GM23338 (cell line): Measurements from ENCODE around the gene RNF166. TPM values are rescaled to one million over a fixed set of nuclear protein-coding genes. Genes with fewer than 3 reads are reported as not detected.

Experiments used
- ATAC-seq: fragments of 200-7000 bp; cut with Tn5 transposase; 3 replicates; pipeline ENCODE4 v1.9.1; 2020
- DNase-seq: peaks from one replicate; pipeline ENCODE4 v3.0.0-alpha.2; 2015; ENCODE audit warnings: low spot score
- H2AFZ ChIP-seq: fragments of 200-600 bp; sonication (generic); 2 replicates; pipeline ENCODE4 v1.8.0; 2016; ENCODE audit warnings: antibody characterized with exemption, mild to moderate bottlenecking, moderate library complexity
- H3F3A ChIP-seq: fragments of 200-600 bp; sonication (generic); replicated peaks from 2 replicates; pipeline ENCODE4 v1.8.0; 2017; ENCODE audit warnings: antibody characterized with exemption, mixed run types, low read depth
- H3K27ac ChIP-seq: fragments of 200-600 bp; sonication (generic); 2 replicates; pipeline ENCODE4 v1.6.1; 2016; ENCODE audit warnings: low read depth
- H3K27me3 ChIP-seq: fragments of 200-600 bp; sonication (generic); 2 replicates; pipeline ENCODE4 v1.8.0; 2016; ENCODE audit warnings: mild to moderate bottlenecking, mixed run types, moderate library complexity; ENCODE audit not compliant: insufficient read depth
- H3K36me3 ChIP-seq: fragments of 200-600 bp; sonication (generic); 2 replicates; pipeline ENCODE4 v1.8.0; 2016; ENCODE audit warnings: mild to moderate bottlenecking; ENCODE audit not compliant: insufficient read depth
- H3K4me1 ChIP-seq: fragments of 200-600 bp; sonication (generic); 2 replicates; pipeline ENCODE4 v1.8.0; 2016; ENCODE audit warnings: mild to moderate bottlenecking, moderate library complexity; ENCODE audit not compliant: insufficient read depth
- H3K4me2 ChIP-seq: fragments of 200-600 bp; sonication (generic); 2 replicates; pipeline ENCODE4 v1.7.1; 2017; ENCODE audit warnings: mixed run types
- H3K4me3 ChIP-seq: fragments of 200-600 bp; sonication (generic); 2 replicates; pipeline ENCODE4 v1.6.1; 2016; ENCODE audit warnings: mixed run types
- H3K79me2 ChIP-seq: fragments of 200-600 bp; sonication (generic); replicated peaks from 2 replicates; pipeline ENCODE4 v1.8.0; 2017; ENCODE audit warnings: mild to moderate bottlenecking; ENCODE audit not compliant: insufficient read depth
- H3K9me2 ChIP-seq: fragments of 200-600 bp; sonication (generic); 2 replicates; pipeline ENCODE4 v1.8.0; 2017; ENCODE audit not compliant: insufficient read depth
- H4K20me1 ChIP-seq: fragments of 200-600 bp; sonication (generic); replicated peaks from 2 replicates; pipeline ENCODE4 v1.8.0; 2017; ENCODE audit warnings: mild to moderate bottlenecking; ENCODE audit not compliant: insufficient read depth
- H3K27ac Mint-ChIP-seq: 2 replicates; pipeline ENCODE4 v1.8.0; 2020; ENCODE audit warnings: inconsistent platforms, mild to moderate bottlenecking, moderate library complexity, mixed read lengths
- H3K27me3 Mint-ChIP-seq: 3 replicates; pipeline ENCODE4 v1.8.0; 2022; ENCODE audit warnings: low read depth, mild to moderate bottlenecking, moderate library complexity, mixed read lengths, inconsistent platforms; ENCODE audit not compliant: insufficient read depth, poor library complexity
- H3K36me3 Mint-ChIP-seq: 3 replicates; pipeline ENCODE4 v1.8.0; 2021; ENCODE audit warnings: low read depth, mild to moderate bottlenecking, inconsistent platforms, moderate library complexity, mixed read lengths
- H3K4me1 Mint-ChIP-seq: 3 replicates; pipeline ENCODE4 v1.8.0; 2020; ENCODE audit warnings: mild to moderate bottlenecking, inconsistent platforms, mixed read lengths
- H3K4me3 Mint-ChIP-seq: 3 replicates; pipeline ENCODE4 v1.8.0; 2021; ENCODE audit warnings: moderate library complexity, mild to moderate bottlenecking, inconsistent platforms, mixed read lengths
- H3K9me3 Mint-ChIP-seq: 3 replicates; pipeline ENCODE4 v1.8.0; 2020; ENCODE audit warnings: moderate library complexity, mild to moderate bottlenecking, inconsistent platforms, mixed read lengths
- CTCF ChIP-seq, 2 experiments: fragments of 200-600 bp in 1 of 2; sonication (generic) in 1 of 2; conservative IDR thresholded peaks; 2 replicates each; pipeline versions ENCODE4 v1.5.1 to v1.6.1; 2016 to 2017; ENCODE audit warnings: antibody characterized with exemption in 2 of 2, low read depth in 2 of 2, mild to moderate bottlenecking in 2 of 2, moderate library complexity in 1 of 2
- ETS1 ChIP-seq: IDR thresholded peaks from 2 replicates; pipeline ENCODE4 v1.6.1; 2016; ENCODE audit warnings: antibody characterized with exemption
- EZH2phosphoT487 ChIP-seq: fragments of 200-600 bp; sonication (generic); IDR thresholded peaks from one replicate; pipeline ENCODE4 v1.8.1; 2018; ENCODE audit warnings: antibody characterized with exemption; ENCODE audit not compliant: unreplicated experiment
- REST ChIP-seq: IDR thresholded peaks from one replicate; pipeline ENCODE4 v1.6.1; 2018; ENCODE audit warnings: antibody characterized with exemption; ENCODE audit not compliant: unreplicated experiment
- STAT1 ChIP-seq: IDR thresholded peaks from one replicate; pipeline ENCODE4 v1.6.1; 2016; ENCODE audit warnings: antibody characterized with exemption; ENCODE audit not compliant: unreplicated experiment
- ZNF114 ChIP-seq: fragments of 250-450 bp; sonication (Bioruptor Pico); IDR thresholded peaks from 2 replicates; pipeline ENCODE4 v1.5.0; 2020; ENCODE audit warnings: mild to moderate bottlenecking, moderate library complexity
- ZNF462 ChIP-seq: fragments of 250-450 bp; sonication (Bioruptor Pico); IDR thresholded peaks from 2 replicates; pipeline ENCODE4 v1.5.0; 2020; ENCODE audit warnings: mild to moderate bottlenecking, moderate library complexity
- polyA plus RNA-seq: library from polyadenylated mRNA; unstranded; fragments of >200 nt; fragmentation: Nextera tagmentation; extraction: Ambion mirVana; gene quantifications from 2 replicates; pipeline ENCODE4 v1.2.1, GENCODE V29; 2016
- total RNA-seq: library from RNA; depleted of rRNA; stranded (reverse); fragments of >200 nt; shearing (Covaris generic); gene quantifications from 2 replicates; pipeline ENCODE4 v1.2.3, GENCODE V29; 2014

Gene RNF166
- total and polyA plus RNA-seq, 2 experiments from 2014 or later = 24.9 to 43.4 TPM

GRCh38 chr16:88692861-88693260 is 13.3 kb downstream of the RNF166 start (continued):
- TF ChIP-seq REST (no peak), ZNF462 (CRISPR knock-in tag) (no peak), ZNF114 (CRISPR knock-in tag) (no peak)

GRCh38 chr16:88691924-88692560 is 14.2 kb downstream of the RNF166 start:
- Histone ChIP-seq H3K27me3 (peaks cover 7% of the 10 kb centered on the region), H3K9me2 (no peaks in the 10 kb centered on the region), H3K4me3 (no peak overlapping the region), H4K20me1 (no peaks in the 10 kb centered on the region), H3F3A (0 out of 2 replicates have a peak, but pooled peaks cover under 1% of the 10 kb centered on the region), H3K79me2 (no peaks in the 10 kb centered on the region), H3K4me2 (no peak overlapping the region), H3K36me3 (no peaks in the 10 kb centered on the region), H2AFZ (no peak overlapping the region), H3K27ac (no peak overlapping the region), H3K4me1 (no peaks in the 10 kb centered on the region)
- ATAC-seq = no peak
- DNase-seq = no peak
- H3K27ac Mint-ChIP-seq = no peak overlapping the region
- H3K36me3 Mint-ChIP-seq = no peaks in the 10 kb centered on the region
- H3K4me3 Mint-ChIP-seq = no peak overlapping the region
- H3K9me3 Mint-ChIP-seq = no peaks in the 10 kb centered on the region
- peaks cover 9% of the 10 kb centered on the region for H3K4me1 Mint-ChIP-seq
- peaks cover 18% of the 10 kb centered on the region for H3K27me3 Mint-ChIP-seq
- TF ChIP-seq ETS1 (no peak), EZH2phosphoT487 (no peak), CTCF (conservative IDR thresholded peaks at IDR 0.05; ENCODE audit: low read depth in 2 of 2) (no peak), STAT1 (no peak), ZNF114 (CRISPR knock-in tag) (no peak)
